Measurements from ENCODE around the gene TMEM119.
"Not testable (repeated sequence)": the region's sequence is repeated elsewhere in the genome, so short reads cannot be mapped to it uniquely, and the experiment has no call there.

Gene TMEM119

DNA sequence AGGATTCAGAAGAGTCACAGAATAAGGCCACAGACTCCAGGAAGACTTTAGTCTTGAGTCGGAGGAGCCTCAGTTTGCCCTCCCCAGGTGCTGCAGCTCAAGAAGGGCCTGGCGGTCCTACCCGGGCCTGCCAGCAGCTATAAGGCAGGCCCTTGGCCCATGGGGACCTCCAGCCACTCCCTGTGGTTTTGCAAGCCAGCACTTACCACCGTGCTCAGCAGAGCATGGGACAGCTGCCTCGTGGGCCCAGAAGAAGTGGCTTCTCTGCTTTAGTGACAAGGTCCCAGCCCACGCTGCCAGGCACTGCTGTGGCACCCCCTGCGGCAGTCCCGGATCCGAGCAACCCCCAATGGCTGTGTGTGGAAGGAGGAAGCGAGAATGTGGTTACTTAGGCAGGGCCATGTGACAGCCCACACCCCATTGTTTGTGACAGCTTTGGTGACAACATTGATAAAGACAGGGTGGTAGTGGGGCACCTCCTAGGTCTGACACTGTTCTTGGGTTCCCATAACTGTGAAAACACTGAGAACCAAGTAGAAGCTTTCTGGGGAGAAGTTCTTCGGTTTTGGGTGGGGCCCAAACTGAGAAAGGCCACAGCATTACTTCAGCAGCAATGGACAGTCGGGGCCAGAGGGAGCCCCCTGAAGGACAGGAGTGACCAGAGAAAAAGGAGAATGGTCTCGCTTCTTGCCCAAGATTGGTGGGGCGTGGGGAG lies 35.8 kb upstream of the TMEM119 start, which contains the start of gene SELPLG:
Gene SELPLG, minus strand, starts transcription at position 361 of the 715 bp plus-strand sequence. CDS start 9,587 bp downstream, outside the sequence.
- H3K27me3 ChIP-seq (replicated peaks; ENCODE audit: control insufficient read depth, insufficient read depth, low read length, poor library complexity, severe bottlenecking): no peaks in the 10 kb centered on the region
- peak; percentile 73 to 84 (median 79) for DNase-seq
- peaks cover 55% of the 10 kb centered on the region for H3K4me1 ChIP-seq (ENCODE audit: control insufficient read depth, insufficient read depth, low read length, poor library complexity, severe bottlenecking)
- H3K36me3 ChIP-seq (ENCODE audit: control insufficient read depth, insufficient read depth, low read length): no peaks in the 10 kb centered on the region
- peak within 1 kb of the TSS; percentile 84 for H3K4me3 ChIP-seq (ENCODE audit: insufficient read depth, low read depth, low read length, poor library complexity, severe bottlenecking)
- peak within 1 kb of the TSS; percentile 95 for H3K27ac ChIP-seq (ENCODE audit: insufficient read depth, low read length, poor library complexity, severe bottlenecking)
- H3K9me3 ChIP-seq (ENCODE audit: control insufficient read depth, low read length): no peaks in the 10 kb centered on the region

DNA sequence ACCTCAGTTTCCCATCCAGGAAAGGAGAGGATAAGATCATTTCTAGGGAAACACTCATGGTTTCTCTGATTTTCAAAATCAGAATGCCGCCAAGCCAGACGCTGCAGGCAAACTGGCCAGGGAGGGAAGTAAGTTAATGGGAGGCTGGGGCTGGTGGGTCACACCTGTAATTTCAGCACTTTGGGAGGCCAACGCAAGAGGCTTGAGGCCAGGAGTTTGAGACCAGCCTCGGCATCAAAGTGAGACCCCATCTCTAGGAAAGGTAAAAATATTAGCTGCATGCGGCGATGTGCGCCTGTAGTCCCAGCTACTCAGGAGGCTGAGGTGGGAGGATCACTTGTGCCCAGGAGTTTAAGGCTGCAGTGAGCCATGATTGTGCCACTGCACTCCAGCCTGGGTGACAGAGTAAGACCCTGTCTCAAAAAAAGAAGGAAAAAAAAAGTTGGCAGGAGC lies 35.2 kb upstream of the TMEM119 start:
- H3K4me1 ChIP-seq (ENCODE audit: control insufficient read depth, insufficient read depth, low read length, poor library complexity, severe bottlenecking): peaks cover 61% of the 10 kb centered on the region
- H3K4me3 ChIP-seq (ENCODE audit: insufficient read depth, low read depth, low read length, poor library complexity, severe bottlenecking): peak overlapping the region; percentile 84
- H3K27me3 ChIP-seq (replicated peaks; ENCODE audit: control insufficient read depth, insufficient read depth, low read length, poor library complexity, severe bottlenecking): no peaks in the 10 kb centered on the region
- H3K9me3 ChIP-seq (ENCODE audit: control insufficient read depth, low read length): no peaks in the 10 kb centered on the region
- H3K36me3 ChIP-seq (ENCODE audit: control insufficient read depth, insufficient read depth, low read length): no peaks in the 10 kb centered on the region
- peak overlapping the region; percentile 95 for H3K27ac ChIP-seq (ENCODE audit: insufficient read depth, low read length, poor library complexity, severe bottlenecking)
- no peak for DNase-seq

DNA sequence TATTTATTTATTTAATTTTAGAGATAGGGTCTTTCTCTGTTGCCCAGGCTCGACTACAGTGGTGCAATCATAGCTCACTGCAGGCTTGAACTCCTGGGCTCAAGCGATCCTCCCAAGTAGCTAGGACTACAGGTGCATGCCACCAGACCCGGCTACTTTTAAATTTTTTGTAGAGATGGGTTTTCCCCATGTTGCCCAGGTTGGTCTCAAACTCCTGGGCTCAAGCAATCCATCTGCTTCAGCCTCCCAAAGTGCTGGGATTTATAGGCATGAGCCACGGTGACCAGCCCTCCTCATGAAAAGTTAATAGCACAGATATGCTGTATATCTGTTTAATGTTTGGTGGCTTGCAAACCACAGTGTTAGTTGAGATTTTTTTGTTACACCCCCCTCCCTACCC lies 33.4 kb upstream of the TMEM119 start:
- H3K27ac ChIP-seq (ENCODE audit: insufficient read depth, low read length, poor library complexity, severe bottlenecking): peak overlapping the region; percentile 95

DNA sequence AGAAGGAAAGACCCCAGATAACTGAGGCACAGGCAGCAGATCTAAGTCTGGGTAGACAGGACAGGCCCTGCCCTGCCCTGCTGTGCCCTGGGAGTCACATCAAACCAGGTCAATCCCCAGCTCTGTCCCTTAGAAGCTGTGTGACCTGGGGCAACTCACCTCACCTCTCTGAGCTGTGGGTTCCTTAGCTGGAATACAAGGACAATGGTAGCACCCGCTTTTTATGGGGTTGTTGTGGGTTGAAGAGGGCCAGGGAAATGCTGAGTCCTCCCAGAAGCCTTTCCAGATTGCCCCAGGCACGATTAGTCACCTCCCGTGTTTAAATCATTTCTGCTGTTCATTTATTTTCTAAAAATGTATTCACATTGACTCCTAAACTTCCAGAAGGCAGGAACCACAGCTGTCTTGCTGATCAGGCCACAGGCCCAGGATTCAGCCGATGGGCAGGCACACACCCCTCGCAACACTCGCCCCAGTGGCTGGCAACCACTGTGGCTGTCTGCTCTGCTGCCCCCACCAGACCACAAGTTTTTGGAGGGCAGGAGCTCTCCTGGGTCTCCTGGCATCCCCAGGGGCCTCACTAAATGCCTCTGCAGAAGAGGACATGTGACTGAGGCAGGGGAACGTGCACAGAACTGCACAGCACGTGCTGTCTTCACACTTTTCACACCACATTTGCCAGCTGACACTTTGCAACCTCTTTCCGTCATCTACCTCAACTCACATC lies 32.8 kb upstream of the TMEM119 start:
- H3K36me3 ChIP-seq (ENCODE audit: control insufficient read depth, insufficient read depth, low read length): peaks cover 12% of the 10 kb centered on the region
- no peaks in the 10 kb centered on the region for H3K27me3 ChIP-seq (replicated peaks; ENCODE audit: control insufficient read depth, insufficient read depth, low read length, poor library complexity, severe bottlenecking)
- H3K9me3 ChIP-seq (ENCODE audit: control insufficient read depth, low read length): no peaks in the 10 kb centered on the region
- DNase-seq: no peak
- peaks cover 77% of the 10 kb centered on the region for H3K4me1 ChIP-seq (ENCODE audit: control insufficient read depth, insufficient read depth, low read length, poor library complexity, severe bottlenecking)
- peak overlapping the region; percentile 95 for H3K27ac ChIP-seq (ENCODE audit: insufficient read depth, low read length, poor library complexity, severe bottlenecking)
- H3K4me3 ChIP-seq (ENCODE audit: insufficient read depth, low read depth, low read length, poor library complexity, severe bottlenecking): peak overlapping the region; percentile 47

More for the DNA sequence above, 33.4 kb upstream of the TMEM119 start:
- DNase-seq; H3K9me3 ChIP-seq (ENCODE audit: control insufficient read depth, low read length); H3K36me3 ChIP-seq (ENCODE audit: control insufficient read depth, insufficient read depth, low read length); H3K27me3 ChIP-seq (replicated peaks; ENCODE audit: control insufficient read depth, insufficient read depth, low read length, poor library complexity, severe bottlenecking): not testable (repeated sequence)
- Histone ChIP-seq H3K4me1 (ENCODE audit: control insufficient read depth, insufficient read depth, low read length, poor library complexity, severe bottlenecking) (peaks cover 77% of the 10 kb centered on the region), H3K4me3 (ENCODE audit: insufficient read depth, low read depth, low read length, poor library complexity, severe bottlenecking) (peak overlapping the region; percentile 84)

DNA sequence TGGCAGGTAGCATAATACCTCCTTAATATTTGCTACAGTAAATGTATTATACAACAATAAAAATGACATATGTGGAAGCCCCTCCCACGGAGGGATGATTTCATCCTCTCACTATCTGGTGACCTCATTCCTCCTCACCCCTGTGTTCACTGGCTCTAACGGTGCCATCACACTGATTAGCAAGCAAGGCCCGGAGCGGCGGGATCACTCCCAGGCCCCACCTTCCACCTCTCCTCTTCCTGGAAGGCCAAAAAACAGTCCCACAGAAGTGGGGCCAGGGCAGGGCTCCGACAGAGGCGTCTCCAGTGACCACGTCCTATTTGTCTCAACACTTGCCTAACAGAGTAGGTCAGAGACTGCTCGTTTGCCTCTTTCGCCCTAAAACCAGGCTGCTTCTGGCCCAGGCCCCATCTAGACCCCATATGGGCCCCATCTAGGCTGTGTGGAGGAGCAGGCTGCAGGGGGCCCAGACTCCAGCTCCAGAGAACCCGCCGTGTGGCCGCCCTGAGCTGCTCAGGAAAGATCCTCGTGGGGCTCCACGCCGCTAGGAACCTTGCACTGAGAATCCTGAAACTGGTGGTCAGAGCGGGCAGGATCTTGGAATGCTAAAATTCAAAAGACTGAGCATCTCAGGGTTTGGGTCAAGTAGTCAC lies 32.1 kb upstream of the TMEM119 start:
- Histone ChIP-seq H3K4me3 (ENCODE audit: insufficient read depth, low read depth, low read length, poor library complexity, severe bottlenecking) (peak overlapping the region; percentile 47), H3K36me3 (ENCODE audit: control insufficient read depth, insufficient read depth, low read length) (peaks cover 18% of the 10 kb centered on the region), H3K27ac (ENCODE audit: insufficient read depth, low read length, poor library complexity, severe bottlenecking) (peak overlapping the region; percentile 95), H3K4me1 (ENCODE audit: control insufficient read depth, insufficient read depth, low read length, poor library complexity, severe bottlenecking) (peaks cover 76% of the 10 kb centered on the region), H3K27me3 (replicated peaks; ENCODE audit: control insufficient read depth, insufficient read depth, low read length, poor library complexity, severe bottlenecking) (no peaks in the 10 kb centered on the region), H3K9me3 (ENCODE audit: control insufficient read depth, low read length) (no peaks in the 10 kb centered on the region)
- DNase-seq: peak; percentile 49 to 62 (median 55)

DNA sequence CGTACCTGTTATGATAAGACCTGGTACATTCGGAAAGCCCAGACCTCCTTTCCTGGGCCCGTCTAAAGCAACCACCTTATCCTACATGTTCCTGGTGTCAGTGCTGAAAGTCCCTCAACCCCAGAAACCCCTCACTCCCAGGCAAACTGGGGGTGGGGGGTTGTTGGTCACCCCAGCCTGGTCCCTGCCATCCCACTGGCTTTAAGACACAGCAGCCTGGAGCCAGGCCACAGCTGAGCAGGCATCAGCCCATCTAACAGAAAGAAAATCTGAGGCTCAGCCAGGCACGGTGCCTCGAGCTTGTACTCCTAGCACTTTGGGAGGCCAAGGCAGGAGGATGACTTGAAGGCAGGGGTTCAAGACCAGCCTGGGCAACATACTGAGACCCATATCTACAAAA lies 31.3 kb upstream of the TMEM119 start:
- Histone ChIP-seq H3K4me1 (ENCODE audit: control insufficient read depth, insufficient read depth, low read length, poor library complexity, severe bottlenecking) (peaks cover 70% of the 10 kb centered on the region), H3K4me3 (ENCODE audit: insufficient read depth, low read depth, low read length, poor library complexity, severe bottlenecking) (peak overlapping the region; percentile 47), H3K36me3 (ENCODE audit: control insufficient read depth, insufficient read depth, low read length) (peaks cover 26% of the 10 kb centered on the region), H3K9me3 (ENCODE audit: control insufficient read depth, low read length) (no peaks in the 10 kb centered on the region), H3K27ac (ENCODE audit: insufficient read depth, low read length, poor library complexity, severe bottlenecking) (peak overlapping the region; percentile 95), H3K27me3 (replicated peaks; ENCODE audit: control insufficient read depth, insufficient read depth, low read length, poor library complexity, severe bottlenecking) (no peaks in the 10 kb centered on the region)
- no peak for DNase-seq

DNA sequence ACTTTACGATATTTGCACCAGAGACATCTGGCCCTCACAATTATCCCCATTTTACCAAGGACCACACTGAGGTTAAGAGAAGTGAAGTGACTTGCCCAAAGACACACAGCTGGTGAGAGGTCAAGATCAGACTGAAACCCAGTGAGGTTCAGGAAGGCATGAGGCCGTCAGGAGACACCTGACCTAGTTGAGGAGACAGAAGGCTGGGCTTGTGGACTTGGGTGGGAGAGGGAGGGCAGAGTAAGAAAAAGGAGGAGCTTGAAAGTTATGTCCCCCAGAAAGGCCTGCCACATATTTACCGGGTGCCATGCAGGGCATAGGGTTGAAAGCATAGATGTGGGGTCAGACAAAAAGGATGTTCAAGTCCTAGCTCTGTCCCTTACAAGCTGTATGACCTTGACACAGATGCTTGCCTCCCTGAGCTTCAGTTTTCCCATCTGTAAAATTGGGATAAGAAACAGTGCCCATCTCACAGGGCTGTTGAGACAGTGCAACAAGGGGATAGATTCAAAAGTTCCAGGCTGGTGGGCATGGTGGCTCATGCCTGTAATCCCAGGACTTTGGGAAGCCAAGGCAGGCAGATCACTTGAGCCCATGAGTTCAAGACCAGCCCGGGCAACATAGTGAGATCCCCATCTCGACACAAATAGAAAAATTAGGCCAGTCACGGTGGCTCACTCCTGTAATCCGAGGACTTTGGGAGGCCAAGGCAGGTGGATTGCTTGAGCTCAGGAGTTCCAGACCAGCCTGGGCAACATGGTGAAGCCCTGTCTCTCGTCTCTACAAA lies 29.4 kb upstream of the TMEM119 start:
- H3K4me1 ChIP-seq (ENCODE audit: control insufficient read depth, insufficient read depth, low read length, poor library complexity, severe bottlenecking): peaks cover 74% of the 10 kb centered on the region
- H3K9me3 ChIP-seq (ENCODE audit: control insufficient read depth, low read length): no peaks in the 10 kb centered on the region
- peak overlapping the region; percentile 95 for H3K27ac ChIP-seq (ENCODE audit: insufficient read depth, low read length, poor library complexity, severe bottlenecking)
- no peak for DNase-seq
- H3K4me3 ChIP-seq (ENCODE audit: insufficient read depth, low read depth, low read length, poor library complexity, severe bottlenecking): no peak overlapping the region
- H3K27me3 ChIP-seq (replicated peaks; ENCODE audit: control insufficient read depth, insufficient read depth, low read length, poor library complexity, severe bottlenecking): no peaks in the 10 kb centered on the region
- peaks cover 44% of the 10 kb centered on the region for H3K36me3 ChIP-seq (ENCODE audit: control insufficient read depth, insufficient read depth, low read length)

DNA sequence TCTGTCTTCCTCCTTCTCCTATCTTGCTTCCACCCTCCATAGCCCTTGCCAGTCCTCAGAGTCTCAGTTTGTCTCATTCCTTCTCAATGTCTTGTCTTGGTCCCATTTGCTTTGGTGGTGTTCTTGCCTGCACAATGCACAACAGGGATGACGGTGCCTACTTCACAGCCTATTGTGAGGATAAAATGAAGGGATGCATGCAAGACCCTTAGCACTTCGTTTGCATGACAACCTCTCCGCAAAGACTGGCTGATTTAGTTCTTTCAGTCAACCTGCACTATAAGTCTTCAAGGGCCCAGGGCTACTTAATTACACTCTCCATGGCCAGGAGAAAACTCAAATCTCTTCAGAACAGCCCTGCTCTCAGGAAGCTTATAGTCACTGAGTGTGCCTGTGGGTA lies 27.3 kb upstream of the TMEM119 start:
- no peak for DNase-seq
- Histone ChIP-seq H3K27me3 (replicated peaks; ENCODE audit: control insufficient read depth, insufficient read depth, low read length, poor library complexity, severe bottlenecking) (no peaks in the 10 kb centered on the region), H3K36me3 (ENCODE audit: control insufficient read depth, insufficient read depth, low read length) (peaks cover 57% of the 10 kb centered on the region), H3K9me3 (ENCODE audit: control insufficient read depth, low read length) (no peaks in the 10 kb centered on the region), H3K4me3 (ENCODE audit: insufficient read depth, low read depth, low read length, poor library complexity, severe bottlenecking) (no peak overlapping the region), H3K27ac (ENCODE audit: insufficient read depth, low read length, poor library complexity, severe bottlenecking) (peak overlapping the region; percentile 36), H3K4me1 (ENCODE audit: control insufficient read depth, insufficient read depth, low read length, poor library complexity, severe bottlenecking) (peaks cover 64% of the 10 kb centered on the region)

DNA sequence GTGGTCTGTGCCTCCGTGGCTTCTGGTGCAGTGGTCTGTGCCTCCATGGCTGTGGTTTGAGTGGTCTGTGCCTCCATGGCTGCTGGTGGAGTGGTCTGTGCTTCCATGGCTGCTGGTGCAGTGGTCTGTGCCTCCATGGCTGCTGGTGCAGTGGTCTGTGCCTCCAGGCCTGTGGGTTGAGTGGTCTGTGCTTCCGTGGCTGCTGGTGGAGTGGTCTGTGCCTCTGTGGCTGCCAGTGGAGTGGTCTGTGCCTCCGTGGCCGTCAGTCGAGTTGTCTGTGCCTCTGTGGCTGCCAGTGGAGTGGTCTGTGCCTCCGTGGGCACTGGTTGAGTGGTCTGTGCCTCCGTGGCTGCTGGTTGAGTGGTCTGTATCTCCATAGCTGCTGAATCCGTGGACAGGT lies 25.7 kb upstream of the TMEM119 start:
- H3K4me3 ChIP-seq (ENCODE audit: insufficient read depth, low read depth, low read length, poor library complexity, severe bottlenecking): no peak overlapping the region
- H3K9me3 ChIP-seq (ENCODE audit: control insufficient read depth, low read length): no peaks in the 10 kb centered on the region
- H3K36me3 ChIP-seq (ENCODE audit: control insufficient read depth, insufficient read depth, low read length): peaks cover 64% of the 10 kb centered on the region
- no peak for DNase-seq
- peaks cover 51% of the 10 kb centered on the region for H3K4me1 ChIP-seq (ENCODE audit: control insufficient read depth, insufficient read depth, low read length, poor library complexity, severe bottlenecking)
- peak overlapping the region; percentile 64 for H3K27ac ChIP-seq (ENCODE audit: insufficient read depth, low read length, poor library complexity, severe bottlenecking)
- no peaks in the 10 kb centered on the region for H3K27me3 ChIP-seq (replicated peaks; ENCODE audit: control insufficient read depth, insufficient read depth, low read length, poor library complexity, severe bottlenecking)

Measured in effector memory CD4-positive, alpha-beta T cell (primary cell).